HepG2 (cell line): ENCODE results near the gene ZDHHC24. TPM values are rescaled to one million over a fixed set of nuclear protein-coding genes. Genes with fewer than 3 reads are reported as not detected.

Source experiments
- ADNP ChIP-seq: sonication (generic); formaldehyde crosslinking; IDR thresholded peaks from 2 replicates; pipeline ENCODE4 v1.4.0; 2020; ENCODE audit warnings: missing genetic modification reagents
- CEBPG ChIP-seq: IDR thresholded peaks from 2 replicates; pipeline ENCODE4 v1.6.1; 2016
- ERF ChIP-seq: IDR thresholded peaks from 2 replicates; pipeline ENCODE4 v1.6.1; 2018; ENCODE audit warnings: missing biosample characterization, missing genetic modification reagents
- ONECUT2 ChIP-seq: sonication (generic); formaldehyde crosslinking; IDR thresholded peaks from 2 replicates; pipeline ENCODE4 v1.4.0; 2020; ENCODE audit warnings: missing genetic modification reagents
- POLR2A ChIP-seq, 2 experiments: IDR thresholded peaks; 2 replicates each; pipeline ENCODE4 v1.6.1; 2011; ENCODE audit warnings: low read depth in 2 of 2, low read length in 2 of 2, mild to moderate bottlenecking in 1 of 2, moderate library complexity in 1 of 2; ENCODE audit not compliant: insufficient read depth in 1 of 2
- RAD21 ChIP-seq: fragments of 450-650 bp; formaldehyde crosslinking; IDR thresholded peaks from 2 replicates; pipeline ENCODE4 v1.5.0; 2020; ENCODE audit warnings: mild to moderate bottlenecking
- SYNCRIP ChIP-seq: fragments of 200-400 bp; formaldehyde crosslinking; IDR thresholded peaks from 2 replicates; pipeline ENCODE4 v1.6.1; 2018; ENCODE audit warnings: mild to moderate bottlenecking, low read depth, low read length; ENCODE audit not compliant: insufficient read depth
- ZBTB38 ChIP-seq: sonication (generic); formaldehyde crosslinking; IDR thresholded peaks from 2 replicates; pipeline ENCODE4 v1.5.1; 2020; ENCODE audit warnings: mild to moderate bottlenecking, missing genetic modification reagents
- ZNF138 ChIP-seq: sonication (generic); formaldehyde crosslinking; IDR thresholded peaks from 2 replicates; pipeline ENCODE4 v1.5.0; 2020; ENCODE audit warnings: mild to moderate bottlenecking, low read depth, missing genetic modification reagents
- ZNF564 ChIP-seq: sonication (generic); formaldehyde crosslinking; IDR thresholded peaks from 2 replicates; pipeline ENCODE4 v1.8.1; 2023; ENCODE audit warnings: mild to moderate bottlenecking, missing genetic modification reagents
- ZNF703 ChIP-seq: sonication (generic); formaldehyde crosslinking; IDR thresholded peaks from 2 replicates; pipeline ENCODE4 v1.5.1; 2020; ENCODE audit warnings: missing genetic modification reagents, mild to moderate bottlenecking, moderate library complexity, borderline replicate concordance
- polyA plus RNA-seq, 8 experiments: library from polyadenylated mRNA; depleted of rRNA in 3 of 8; stranded (reverse) in 7 of 8; unstranded in 1 of 8; fragments of >200 nt; fragmentation: Illumina TruSeq in 4 of 8; extraction: Trizol in 4 of 8; gene quantifications; 2 replicates each; pipeline versions ENCODE4 v1.2.1 to v1.2.3, GENCODE V29; 2011 to 2016; ENCODE audit warnings: low read depth in 4 of 8, missing spikeins in 1 of 8, mixed read lengths in 1 of 8; ENCODE audit not compliant: insufficient read depth in 1 of 8
- total RNA-seq, 5 experiments: library from RNA; depleted of rRNA; stranded (reverse); fragments of >200 nt; fragmentation: Illumina TruSeq; extraction: Trizol; gene quantifications; 2 replicates each; pipeline ENCODE4 v1.2.3, GENCODE V29; 2016; ENCODE audit warnings: low read depth in 1 of 5
- TF ChIP-seq, protein P1 (sequence below): IDR thresholded peaks from 2 replicates; pipeline ENCODE4 v1.6.1; 2018; ENCODE audit warnings: missing genetic modification reagents
- TF ChIP-seq, protein P2 (sequence below): sonication (generic); formaldehyde crosslinking; IDR thresholded peaks from 2 replicates; pipeline ENCODE4 v1.5.1; 2020; ENCODE audit warnings: mild to moderate bottlenecking, missing genetic modification reagents, moderate library complexity
- TF ChIP-seq, protein P3 (sequence below): sonication (generic); formaldehyde crosslinking; IDR thresholded peaks from 2 replicates; pipeline ENCODE4 v1.4.0; 2020; ENCODE audit warnings: missing genetic modification reagents
- TF ChIP-seq, protein P4 (sequence below): sonication (generic); formaldehyde crosslinking; IDR thresholded peaks from 2 replicates; pipeline ENCODE4 v1.4.0; 2020; ENCODE audit warnings: missing genetic modification reagents, borderline replicate concordance

The ZDHHC24 gene
- total and polyA plus RNA-seq, 2 of the 13 experiments (the other 11 are each of a cell fraction or from before 2014, with no cell fraction given): 4.3 TPM

DNA sequence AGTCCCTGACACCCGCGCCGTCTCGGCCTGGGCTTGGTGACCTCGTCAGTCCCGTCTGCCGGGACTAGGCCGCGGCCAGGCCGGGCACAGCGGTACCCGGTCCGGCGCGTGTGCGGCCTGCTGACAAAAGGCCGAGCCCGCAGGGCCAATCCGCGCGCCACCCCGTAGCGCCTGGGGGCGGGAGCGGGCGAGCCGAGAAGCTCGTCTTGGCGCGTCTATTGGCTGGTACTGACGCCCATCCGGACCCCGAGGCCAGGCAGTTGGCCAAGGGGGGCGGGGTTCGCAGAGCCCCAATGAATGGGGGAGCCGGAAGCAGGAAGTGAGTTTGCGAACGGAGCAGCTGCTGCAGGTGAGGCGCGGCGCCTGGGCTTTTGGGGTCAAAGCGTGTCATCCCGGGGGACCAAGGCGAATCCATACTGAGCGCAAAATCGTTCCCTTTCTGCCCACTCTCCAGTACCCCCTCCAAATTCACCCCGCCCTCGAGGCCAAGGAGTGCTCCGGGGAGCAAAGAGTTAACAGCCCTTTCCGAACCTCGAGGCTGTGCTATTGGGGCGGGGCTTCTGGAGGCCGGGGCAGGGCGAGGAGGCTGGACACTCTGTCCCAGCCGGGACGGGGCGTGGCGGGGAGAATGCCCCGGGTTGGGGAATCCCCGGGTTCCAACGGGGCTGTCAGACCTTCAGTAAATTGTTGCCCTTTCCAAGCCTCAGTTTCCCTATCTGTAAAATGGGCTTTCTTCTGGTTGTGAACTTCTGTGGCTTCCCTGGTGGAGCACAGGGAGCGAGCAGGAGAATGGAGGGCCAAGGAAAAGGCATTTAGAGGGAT lies 65.5 kb downstream of the ZDHHC24 start, which contains the start of gene DPP3 (continued):
- TF ChIP-seq, protein P1, sequence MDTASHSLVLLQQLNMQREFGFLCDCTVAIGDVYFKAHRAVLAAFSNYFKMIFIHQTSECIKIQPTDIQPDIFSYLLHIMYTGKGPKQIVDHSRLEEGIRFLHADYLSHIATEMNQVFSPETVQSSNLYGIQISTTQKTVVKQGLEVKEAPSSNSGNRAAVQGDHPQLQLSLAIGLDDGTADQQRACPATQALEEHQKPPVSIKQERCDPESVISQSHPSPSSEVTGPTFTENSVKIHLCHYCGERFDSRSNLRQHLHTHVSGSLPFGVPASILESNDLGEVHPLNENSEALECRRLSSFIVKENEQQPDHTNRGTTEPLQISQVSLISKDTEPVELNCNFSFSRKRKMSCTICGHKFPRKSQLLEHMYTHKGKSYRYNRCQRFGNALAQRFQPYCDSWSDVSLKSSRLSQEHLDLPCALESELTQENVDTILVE (CRISPR knock-in tag): peak; percentile 66; the same call in 1 of the 2 replicates
- TF ChIP-seq ZNF138 (CRISPR knock-in tag) (peak; percentile 76; the same call in 1 of the 2 replicates), RAD21 (CRISPR knock-in tag) (no peak; the same call in 1 of the 2 replicates), CEBPG (CRISPR knock-in tag) (no peak), ONECUT2 (CRISPR knock-in tag) (no peak), ZBTB38 (CRISPR knock-in tag) (peak; percentile 33; the same call in 1 of the 2 replicates), ZNF564 (CRISPR knock-in tag) (0 out of 2 replicates have a peak, but pooled peaks have one; percentile 77), ZNF703 (CRISPR knock-in tag) (0 out of 2 replicates have a peak, but pooled peaks have one; percentile 26), POLR2A (IDR thresholded peaks at IDR 0.05; ENCODE audit: insufficient read depth in 1 of 2, low read depth in 2 of 2, low read length in 2 of 2) (peak; percentile 85 to 93), SYNCRIP (no peak), ADNP (CRISPR knock-in tag) (peak; percentile 91), ERF (CRISPR knock-in tag) (peak; percentile 95; the same call in 1 of the 2 replicates)
- TF ChIP-seq, protein P2, sequence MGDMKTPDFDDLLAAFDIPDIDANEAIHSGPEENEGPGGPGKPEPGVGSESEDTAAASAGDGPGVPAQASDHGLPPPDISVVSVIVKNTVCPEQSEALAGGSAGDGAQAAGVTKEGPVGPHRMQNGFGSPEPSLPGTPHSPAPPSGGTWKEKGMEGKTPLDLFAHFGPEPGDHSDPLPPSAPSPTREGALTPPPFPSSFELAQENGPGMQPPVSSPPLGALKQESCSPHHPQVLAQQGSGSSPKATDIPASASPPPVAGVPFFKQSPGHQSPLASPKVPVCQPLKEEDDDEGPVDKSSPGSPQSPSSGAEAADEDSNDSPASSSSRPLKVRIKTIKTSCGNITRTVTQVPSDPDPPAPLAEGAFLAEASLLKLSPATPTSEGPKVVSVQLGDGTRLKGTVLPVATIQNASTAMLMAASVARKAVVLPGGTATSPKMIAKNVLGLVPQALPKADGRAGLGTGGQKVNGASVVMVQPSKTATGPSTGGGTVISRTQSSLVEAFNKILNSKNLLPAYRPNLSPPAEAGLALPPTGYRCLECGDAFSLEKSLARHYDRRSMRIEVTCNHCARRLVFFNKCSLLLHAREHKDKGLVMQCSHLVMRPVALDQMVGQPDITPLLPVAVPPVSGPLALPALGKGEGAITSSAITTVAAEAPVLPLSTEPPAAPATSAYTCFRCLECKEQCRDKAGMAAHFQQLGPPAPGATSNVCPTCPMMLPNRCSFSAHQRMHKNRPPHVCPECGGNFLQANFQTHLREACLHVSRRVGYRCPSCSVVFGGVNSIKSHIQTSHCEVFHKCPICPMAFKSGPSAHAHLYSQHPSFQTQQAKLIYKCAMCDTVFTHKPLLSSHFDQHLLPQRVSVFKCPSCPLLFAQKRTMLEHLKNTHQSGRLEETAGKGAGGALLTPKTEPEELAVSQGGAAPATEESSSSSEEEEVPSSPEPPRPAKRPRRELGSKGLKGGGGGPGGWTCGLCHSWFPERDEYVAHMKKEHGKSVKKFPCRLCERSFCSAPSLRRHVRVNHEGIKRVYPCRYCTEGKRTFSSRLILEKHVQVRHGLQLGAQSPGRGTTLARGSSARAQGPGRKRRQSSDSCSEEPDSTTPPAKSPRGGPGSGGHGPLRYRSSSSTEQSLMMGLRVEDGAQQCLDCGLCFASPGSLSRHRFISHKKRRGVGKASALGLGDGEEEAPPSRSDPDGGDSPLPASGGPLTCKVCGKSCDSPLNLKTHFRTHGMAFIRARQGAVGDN: peak; percentile 98
- TF ChIP-seq, protein P3, sequence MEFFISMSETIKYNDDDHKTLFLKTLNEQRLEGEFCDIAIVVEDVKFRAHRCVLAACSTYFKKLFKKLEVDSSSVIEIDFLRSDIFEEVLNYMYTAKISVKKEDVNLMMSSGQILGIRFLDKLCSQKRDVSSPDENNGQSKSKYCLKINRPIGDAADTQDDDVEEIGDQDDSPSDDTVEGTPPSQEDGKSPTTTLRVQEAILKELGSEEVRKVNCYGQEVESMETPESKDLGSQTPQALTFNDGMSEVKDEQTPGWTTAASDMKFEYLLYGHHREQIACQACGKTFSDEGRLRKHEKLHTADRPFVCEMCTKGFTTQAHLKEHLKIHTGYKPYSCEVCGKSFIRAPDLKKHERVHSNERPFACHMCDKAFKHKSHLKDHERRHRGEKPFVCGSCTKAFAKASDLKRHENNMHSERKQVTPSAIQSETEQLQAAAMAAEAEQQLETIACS (CRISPR knock-in tag): no peak
- TF ChIP-seq, protein P4, sequence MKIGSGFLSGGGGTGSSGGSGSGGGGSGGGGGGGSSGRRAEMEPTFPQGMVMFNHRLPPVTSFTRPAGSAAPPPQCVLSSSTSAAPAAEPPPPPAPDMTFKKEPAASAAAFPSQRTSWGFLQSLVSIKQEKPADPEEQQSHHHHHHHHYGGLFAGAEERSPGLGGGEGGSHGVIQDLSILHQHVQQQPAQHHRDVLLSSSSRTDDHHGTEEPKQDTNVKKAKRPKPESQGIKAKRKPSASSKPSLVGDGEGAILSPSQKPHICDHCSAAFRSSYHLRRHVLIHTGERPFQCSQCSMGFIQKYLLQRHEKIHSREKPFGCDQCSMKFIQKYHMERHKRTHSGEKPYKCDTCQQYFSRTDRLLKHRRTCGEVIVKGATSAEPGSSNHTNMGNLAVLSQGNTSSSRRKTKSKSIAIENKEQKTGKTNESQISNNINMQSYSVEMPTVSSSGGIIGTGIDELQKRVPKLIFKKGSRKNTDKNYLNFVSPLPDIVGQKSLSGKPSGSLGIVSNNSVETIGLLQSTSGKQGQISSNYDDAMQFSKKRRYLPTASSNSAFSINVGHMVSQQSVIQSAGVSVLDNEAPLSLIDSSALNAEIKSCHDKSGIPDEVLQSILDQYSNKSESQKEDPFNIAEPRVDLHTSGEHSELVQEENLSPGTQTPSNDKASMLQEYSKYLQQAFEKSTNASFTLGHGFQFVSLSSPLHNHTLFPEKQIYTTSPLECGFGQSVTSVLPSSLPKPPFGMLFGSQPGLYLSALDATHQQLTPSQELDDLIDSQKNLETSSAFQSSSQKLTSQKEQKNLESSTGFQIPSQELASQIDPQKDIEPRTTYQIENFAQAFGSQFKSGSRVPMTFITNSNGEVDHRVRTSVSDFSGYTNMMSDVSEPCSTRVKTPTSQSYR (CRISPR knock-in tag): peak; percentile 65
